Activated naive CD4-positive, alpha-beta T cell treated with Interleukin-2 at 50 U/mL for 16 hours (primary cell): ENCODE measurements around the gene MOCS1.

Experiments used
- DNase-seq: peaks from one replicate; pipeline ENCODE4 v3.0.0-alpha.2; 2020

Gene MOCS1

DNA sequence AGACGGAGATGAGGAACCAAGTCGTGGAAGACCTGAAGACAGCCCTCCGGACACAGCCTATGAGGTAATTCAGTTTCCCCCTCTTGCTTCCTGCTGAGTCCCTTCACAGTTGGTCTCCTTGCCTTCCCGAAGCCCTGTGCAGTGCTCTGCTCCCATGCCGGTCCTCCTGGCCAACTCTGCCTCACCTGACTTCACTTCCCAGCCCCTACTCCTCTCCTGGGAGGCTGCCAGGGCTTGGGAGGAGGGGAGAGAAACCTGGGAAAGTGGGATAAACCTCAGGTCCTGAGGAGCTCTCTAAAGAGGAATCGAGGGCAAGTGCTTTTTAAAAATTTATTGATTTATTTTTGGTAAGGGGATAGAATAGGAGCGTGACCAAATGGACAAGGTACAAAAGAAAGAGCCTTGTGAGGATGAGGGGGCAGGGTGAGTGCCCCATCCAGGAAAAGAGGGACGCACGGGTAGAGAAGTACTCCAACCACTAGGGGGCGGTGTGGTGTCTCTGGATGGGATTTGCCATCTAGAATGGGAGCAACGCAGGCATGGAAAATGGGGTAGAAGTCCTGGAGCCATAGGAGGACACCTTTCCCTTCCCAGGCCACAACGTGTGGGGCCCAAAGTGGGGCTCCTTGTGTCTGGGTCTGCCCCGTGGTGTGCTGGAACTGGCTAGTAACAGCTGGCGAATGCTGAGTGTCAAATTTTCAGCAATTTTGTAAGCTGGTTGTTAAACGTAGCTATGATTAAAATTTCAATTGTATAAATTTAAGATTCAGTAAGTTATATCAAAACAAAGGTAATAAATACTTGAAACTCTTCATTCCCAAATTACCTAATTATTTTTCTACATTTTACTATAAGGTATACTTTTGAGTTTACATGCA, 69.0 kb downstream of the MOCS1 start:
- peak; percentile 41 for DNase-seq

DNA sequence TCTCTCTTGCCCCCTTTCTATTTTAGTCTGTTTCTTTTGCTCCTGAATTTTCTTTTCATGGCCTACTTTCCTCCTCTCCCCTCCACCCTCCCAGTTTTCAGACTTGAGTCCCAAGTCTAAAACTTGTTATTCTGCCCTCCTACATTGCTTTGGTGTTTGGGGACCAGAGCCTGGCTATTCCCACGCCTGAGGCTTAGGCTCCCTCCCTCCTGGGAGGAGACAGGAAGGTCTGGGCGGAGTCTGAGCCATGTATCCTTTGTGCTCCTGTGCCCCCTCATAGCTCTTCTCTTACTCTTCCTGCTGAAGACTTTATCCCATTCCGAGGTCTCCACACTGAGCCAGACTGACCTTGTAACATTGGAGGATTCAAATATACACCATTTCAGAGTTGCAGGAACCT, 72.6 kb downstream of the MOCS1 start:
- DNase-seq, result no peak

DNA sequence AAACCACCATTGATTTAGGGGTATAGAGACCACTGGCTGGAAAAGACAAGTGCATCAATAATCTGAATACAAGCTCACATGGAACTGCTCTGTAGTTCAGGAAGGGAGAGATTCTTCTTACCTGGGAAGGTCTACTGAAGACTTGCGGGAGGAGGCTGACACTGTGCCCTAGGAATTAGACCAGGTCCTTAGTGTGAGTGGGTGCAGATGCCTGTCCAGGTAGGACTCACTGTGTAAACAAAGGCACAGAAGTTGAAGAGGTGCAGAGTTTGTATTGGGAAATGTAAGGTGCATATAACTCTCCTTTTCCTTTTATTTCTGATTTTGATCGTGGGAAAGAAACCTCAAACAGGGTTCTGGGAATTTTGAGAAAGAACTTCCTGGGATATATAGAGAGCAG, 75.2 kb downstream of the MOCS1 start:
- no peak for DNase-seq

DNA sequence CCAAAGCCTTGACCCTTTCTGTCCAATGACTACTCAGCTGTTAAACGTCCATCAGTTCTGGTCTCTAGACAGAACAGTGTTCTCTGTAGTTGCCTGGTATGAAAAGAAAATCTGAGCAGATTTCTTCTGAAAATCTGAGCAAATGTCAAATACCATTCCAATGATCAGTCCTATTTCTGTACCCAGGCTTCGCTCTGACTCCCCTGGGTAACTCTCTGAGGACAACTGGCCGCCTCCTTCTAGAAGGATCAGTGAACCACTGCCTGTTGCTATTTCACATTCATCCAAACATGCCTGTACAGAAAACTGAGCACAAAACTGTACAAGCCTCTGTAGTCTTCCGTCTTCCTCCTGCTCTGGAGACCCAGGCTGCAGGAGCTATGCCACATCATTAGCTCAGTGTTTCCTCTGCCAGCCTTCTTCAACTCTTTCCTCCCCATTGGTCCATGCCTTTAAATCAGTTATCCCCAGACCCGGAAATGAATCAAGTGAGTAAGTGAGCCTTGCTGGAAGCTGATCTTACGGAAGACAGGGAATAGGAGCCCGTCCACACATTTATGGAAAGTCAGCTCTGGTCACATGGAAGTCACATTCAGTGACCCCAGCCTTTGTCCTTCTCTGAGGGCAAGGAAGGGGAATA, 78.8 kb downstream of the MOCS1 start:
- no peak for DNase-seq
